Upper lobe of left lung (tissue), 4 donors: ENCODE results near the gene DENND1A.

Source experiments
- CTCF ChIP-seq, 6 experiments: fragments of 450-650 bp in 4 of 6; fragments of 200-600 bp in 2 of 6; sonication (generic) in 2 of 6; IDR thresholded peaks; one replicate each; pipeline ENCODE4 v1.5.1; 2016 to 2019; ENCODE audit warnings: antibody characterized with exemption in 6 of 6
- EP300 ChIP-seq, 4 donors: sonication (generic); formaldehyde crosslinking; IDR thresholded peaks; one replicate each; pipeline ENCODE4 v1.5.1; 2017; ENCODE audit warnings: antibody characterized with exemption in 4 of 4, control low read depth in 2 of 4
- POLR2A ChIP-seq, 4 donors: fragments of 450-650 bp; IDR thresholded peaks; one replicate each; pipeline ENCODE4 v1.5.1; 2016 to 2017; ENCODE audit warnings: antibody characterized with exemption in 4 of 4, mild to moderate bottlenecking in 2 of 4
- POLR2AphosphoS5 ChIP-seq, 2 donors: sonication (generic); formaldehyde crosslinking; IDR thresholded peaks; one replicate each; pipeline ENCODE4 v1.5.1; 2017; ENCODE audit warnings: antibody characterized with exemption in 2 of 2

GRCh38 chr9:123717581-123718175 is 212.2 kb downstream of the DENND1A start:
- TF ChIP-seq CTCF (IDR thresholded peaks at IDR 0.05) (no peak), EP300 (IDR thresholded peaks at IDR 0.05) (no peak), POLR2A (IDR thresholded peaks at IDR 0.05) (no peak), POLR2AphosphoS5 (IDR thresholded peaks at IDR 0.05) (no peak)
